ENCODE data around the gene MRPL4.

Gene MRPL4

DNA sequence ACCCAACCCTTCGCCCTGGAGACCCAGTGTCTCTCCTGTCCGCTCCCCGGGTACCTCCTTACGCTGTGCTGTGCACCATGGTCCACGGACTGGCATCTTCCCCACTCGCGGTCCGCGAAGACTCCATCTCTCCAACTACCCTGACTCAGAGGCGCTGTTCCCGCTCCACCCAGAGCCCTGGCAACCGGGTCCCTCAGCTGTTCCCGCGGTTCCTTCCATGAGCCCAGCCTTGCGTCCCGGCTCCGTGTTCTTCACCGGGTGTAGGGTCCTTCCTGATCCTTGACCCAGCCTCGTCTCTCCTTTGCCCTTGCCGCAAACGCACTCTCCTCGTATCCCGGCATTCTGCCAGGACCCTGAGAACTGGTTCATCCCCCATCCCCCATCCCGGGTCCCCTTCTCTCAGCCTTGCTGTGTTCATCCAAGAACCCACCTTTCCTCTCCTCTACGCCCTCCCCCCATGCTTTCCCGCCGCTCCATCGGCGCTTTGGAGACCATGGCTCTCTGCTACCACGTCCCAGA, 38.4 kb downstream of the MRPL4 start:
- peak; percentile 53 for DNase-seq

DNA sequence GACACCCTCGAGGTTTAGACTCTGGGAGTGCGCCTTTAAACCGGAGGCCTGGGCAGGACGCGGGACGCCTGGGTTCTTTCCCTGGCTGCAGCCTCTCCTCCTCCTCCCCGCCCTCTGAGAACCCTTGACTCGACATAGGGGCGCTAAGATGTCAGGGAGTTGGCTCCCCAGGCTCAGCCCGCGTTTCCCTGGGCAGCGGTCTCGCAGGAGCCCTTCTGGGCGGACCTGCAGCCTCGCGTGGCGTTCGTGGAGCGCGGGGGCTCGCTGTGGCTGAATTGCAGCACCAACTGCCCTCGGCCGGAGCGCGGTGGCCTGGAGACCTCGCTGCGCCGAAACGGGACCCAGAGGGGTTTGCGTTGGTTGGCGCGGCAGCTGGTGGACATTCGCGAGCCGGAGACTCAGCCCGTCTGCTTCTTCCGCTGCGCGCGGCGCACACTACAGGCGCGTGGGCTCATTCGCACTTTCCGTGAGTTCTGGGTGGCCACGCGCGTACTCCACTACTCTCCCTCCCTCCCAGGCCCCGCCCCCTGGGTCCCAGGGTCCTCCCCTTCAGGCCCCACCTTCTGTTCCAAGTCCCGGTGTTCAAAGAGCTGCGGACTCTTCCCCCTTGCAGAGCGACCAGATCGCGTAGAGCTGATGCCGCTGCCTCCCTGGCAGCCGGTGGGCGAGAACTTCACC, 39.0 kb downstream of the MRPL4 start:
- DNase-seq: peak; percentile 92

DNA sequence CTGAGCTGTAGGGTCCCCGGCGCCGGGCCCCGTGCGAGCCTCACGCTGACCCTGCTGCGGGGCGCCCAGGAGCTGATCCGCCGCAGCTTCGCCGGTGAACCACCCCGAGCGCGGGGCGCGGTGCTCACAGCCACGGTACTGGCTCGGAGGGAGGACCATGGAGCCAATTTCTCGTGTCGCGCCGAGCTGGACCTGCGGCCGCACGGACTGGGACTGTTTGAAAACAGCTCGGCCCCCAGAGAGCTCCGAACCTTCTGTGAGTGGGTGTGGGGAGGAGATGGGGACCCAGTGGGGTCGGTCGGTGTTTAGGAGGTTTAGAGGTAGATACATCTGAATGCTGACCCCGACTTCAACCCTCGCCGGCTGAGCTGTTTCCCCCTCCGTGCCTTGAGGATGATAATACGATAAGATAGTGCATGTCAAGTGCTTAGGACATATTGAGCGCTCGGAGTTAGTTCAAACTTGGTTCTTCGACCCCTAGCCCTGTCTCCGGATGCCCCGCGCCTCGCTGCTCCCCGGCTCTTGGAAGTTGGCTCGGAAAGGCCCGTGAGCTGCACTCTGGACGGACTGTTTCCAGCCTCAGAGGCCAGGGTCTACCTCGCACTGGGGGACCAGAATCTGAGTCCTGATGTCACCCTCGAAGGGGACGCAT, 39.7 kb downstream of the MRPL4 start:
- DNase-seq: peak; percentile 54

DNA sequence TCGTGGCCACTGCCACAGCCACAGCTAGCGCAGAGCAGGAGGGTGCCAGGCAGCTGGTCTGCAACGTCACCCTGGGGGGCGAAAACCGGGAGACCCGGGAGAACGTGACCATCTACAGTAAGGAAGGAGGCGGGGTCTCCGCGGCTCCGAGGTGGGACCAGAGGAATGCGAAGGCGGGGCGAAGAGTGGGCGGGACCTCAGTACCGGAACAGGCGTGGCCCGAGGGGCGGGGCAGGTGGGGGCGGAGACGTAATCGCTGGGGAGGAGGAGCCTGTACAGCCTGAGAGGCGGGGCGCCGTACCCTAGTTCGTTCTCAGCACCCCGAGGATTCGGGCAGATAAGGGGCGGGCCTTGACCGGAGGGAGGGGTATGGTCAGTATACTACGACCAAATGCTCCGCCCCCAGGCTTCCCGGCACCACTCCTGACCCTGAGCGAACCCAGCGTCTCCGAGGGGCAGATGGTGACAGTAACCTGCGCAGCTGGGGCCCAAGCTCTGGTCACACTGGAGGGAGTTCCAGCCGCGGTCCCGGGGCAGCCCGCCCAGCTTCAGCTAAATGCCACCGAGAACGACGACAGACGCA, 40.3 kb downstream of the MRPL4 start:
- DNase-seq: peak; percentile 93

DNA sequence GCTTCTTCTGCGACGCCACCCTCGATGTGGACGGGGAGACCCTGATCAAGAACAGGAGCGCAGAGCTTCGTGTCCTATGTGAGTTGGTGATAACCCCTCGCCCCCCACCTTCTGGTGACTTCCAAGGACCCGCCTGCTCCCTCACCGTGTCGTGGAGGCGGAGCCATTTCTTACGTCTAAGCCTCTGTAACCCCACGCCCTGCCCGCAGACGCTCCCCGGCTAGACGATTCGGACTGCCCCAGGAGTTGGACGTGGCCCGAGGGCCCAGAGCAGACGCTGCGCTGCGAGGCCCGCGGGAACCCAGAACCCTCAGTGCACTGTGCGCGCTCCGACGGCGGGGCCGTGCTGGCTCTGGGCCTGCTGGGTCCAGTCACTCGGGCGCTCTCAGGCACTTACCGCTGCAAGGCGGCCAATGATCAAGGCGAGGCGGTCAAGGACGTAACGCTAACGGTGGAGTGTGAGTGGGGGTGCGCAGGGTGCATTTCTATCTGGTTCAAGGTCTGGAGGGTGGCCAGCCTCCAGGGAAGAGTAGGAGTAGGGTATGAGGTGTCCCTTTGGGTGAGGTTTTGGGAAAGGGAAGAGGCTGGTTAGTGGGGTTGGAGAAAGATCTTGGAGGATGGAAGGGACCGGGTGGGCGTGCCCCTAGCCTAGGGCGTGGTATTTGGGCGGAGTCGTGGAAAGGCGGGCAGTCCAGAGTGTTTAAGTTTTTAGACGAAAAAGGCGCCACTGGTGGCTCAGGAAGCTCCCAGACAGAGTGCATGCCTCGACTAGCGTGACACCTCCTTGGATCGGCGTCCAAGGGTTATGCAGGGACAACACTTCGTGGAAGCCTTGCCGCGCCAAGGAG, 41.0 kb downstream of the MRPL4 start:
- DNase-seq: peak; percentile 49

DNA sequence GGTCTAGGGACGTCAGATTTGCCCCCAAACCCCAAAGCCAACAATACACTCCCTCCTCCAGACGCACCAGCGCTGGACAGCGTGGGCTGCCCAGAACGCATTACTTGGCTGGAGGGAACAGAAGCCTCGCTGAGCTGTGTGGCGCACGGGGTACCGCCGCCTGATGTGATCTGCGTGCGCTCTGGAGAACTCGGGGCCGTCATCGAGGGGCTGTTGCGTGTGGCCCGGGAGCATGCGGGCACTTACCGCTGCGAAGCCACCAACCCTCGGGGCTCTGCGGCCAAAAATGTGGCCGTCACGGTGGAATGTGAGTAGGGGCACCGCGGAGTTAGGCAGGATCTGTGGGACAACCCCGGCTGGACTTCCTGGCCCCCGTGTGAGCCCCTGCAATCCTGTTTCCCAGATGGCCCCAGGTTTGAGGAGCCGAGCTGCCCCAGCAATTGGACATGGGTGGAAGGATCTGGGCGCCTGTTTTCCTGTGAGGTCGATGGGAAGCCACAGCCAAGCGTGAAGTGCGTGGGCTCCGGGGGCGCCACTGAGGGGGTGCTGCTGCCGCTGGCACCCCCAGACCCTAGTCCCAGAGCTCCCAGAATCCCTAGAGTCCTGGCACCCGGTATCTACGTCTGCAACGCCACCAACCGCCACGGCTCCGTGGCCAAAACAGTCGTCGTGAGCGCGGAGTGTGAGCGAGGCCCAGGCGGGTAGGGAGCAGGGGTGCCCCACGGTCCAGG, 41.8 kb downstream of the MRPL4 start:
- no peak for DNase-seq

DNA sequence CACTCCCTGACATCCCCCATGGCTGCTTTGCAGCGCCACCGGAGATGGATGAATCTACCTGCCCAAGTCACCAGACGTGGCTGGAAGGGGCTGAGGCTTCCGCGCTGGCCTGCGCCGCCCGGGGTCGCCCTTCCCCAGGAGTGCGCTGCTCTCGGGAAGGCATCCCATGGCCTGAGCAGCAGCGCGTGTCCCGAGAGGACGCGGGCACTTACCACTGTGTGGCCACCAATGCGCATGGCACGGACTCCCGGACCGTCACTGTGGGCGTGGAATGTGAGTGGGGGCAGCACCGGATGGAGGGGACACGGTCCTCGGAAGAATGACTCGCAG, 42.3 kb downstream of the MRPL4 start:
- no peak for DNase-seq

DNA sequence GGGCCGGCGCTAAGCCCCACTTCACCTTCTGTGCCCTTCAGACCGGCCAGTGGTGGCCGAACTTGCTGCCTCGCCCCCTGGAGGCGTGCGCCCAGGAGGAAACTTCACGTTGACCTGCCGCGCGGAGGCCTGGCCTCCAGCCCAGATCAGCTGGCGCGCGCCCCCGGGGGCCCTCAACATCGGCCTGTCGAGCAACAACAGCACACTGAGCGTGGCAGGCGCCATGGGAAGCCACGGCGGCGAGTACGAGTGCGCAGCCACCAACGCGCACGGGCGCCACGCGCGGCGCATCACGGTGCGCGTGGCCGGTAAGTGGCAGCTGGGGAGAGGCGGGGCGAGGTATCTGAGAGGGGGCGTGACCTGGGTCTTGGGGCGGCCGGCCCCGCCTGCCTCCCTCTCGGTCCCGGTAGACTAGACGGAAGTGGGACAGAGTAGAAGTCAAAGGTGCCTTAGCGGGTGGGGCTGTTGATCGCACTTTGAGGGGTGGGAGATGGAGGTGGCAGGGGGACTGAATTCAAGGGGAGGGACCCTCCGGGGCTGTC, 43.4 kb downstream of the MRPL4 start:
- peak; percentile 78 for DNase-seq

DNA sequence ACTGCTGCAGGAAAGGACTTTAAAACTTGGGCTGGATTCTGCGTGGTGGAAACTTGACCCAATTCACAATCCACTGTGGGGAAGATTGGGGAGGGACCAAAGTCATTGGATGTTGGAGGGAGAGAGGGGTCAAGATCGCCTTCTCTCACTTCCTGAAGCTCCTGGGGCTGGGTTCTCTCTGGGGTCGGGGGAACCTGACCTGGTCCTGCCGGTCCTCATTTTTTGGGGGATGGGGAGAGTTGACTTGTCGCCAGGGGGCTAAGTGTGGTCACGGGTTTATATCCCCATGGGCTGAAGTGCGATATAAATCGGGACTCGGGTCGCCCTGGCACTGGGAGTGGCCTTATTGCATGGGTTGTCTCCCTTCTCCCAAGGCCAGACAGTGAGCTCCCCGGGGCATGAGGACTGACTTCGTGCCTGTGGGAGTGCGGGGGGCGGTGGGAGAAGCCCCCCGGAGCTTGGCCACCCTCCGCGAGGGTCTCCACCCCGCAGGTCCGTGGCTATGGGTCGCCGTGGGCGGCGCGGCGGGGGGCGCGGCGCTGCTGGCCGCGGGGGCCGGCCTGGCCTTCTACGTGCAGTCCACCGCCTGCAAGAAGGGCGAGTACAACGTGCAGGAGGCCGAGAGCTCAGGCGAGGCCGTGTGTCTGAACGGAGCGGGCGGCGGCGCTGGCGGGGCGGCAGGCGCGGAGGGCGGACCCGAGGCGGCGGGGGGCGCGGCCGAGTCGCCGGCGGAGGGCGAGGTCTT, 44.0 kb downstream of the MRPL4 start:
- DNase-seq: peak; percentile 48

DNA sequence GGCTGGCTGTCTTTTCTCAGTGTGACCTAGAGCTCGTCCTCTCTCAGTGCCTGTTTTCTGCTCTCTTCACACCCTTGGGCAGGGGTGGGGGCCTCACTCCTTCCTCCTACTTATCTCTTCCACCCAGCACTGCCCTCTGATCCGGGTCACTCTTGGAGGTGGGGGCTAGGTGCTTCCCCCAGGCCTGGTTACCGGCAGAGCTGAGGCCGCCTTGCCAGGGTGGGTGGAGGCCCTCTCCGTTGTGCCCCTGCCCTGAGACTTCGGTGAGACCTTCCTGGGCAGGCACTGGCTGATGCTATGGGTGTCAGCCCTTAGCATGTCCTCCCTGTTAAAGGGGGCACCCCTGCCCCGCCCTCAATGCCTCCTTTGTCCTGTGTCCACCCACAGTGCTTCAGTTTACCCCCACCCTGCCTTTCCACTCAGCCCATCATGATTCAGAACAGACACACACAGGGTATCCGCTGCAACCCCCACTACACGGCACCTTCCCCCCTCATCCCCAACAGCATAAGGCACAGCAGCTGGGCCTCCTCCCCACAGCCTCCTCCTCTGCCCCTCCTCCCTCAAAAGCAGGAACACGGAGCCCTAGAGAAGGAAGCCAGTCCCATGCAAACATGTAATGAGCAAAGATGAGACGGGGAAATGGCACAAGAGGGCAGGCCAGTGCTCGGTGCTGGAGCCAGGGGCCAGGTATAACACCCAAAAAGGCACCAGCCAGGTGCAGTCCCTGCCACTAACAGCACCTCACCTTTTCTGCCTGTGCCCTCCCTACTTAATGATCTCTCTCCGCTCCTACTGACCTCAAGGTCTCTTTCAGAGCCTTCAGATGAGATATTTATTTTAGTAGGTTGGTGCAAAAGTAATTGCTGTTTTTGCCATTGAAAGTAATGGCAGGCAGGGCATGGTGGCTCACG, 47.8 kb downstream of the MRPL4 start:
- peak; percentile 96 for DNase-seq

DNA sequence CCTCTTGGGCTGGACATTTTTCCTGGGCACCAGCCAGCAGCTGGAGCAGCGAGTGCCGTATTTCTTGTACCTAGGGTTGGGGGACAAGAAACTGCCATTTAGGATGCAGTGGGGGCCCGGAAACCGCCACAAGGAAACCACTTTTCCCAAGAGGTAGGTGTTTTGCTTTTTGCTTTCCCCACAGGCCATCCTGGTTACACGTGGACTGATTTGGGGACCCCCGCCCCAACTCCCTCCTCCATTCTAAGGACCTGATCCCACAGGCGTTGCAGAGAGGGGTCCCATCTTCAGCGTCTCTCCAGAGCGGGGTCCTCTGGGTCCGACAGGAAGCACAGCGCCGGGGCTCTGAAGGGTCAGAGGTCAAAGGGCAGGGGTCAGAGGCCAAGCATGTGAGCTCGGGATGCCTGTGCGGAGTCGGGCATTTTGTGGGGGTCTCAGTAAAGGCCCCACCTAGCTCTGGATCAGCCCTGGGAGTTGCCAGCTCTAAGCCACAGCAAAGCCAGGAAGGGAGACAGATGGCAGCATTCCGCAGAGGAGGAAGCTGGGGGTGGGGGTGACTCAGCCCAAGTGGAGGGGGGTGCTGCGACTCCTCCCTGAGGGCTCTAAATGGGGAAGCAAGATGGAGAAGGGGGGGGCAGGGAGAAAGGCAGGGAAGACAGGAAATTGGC, 53.3 kb downstream of the MRPL4 start:
- DNase-seq: peak; percentile 70

DNA sequence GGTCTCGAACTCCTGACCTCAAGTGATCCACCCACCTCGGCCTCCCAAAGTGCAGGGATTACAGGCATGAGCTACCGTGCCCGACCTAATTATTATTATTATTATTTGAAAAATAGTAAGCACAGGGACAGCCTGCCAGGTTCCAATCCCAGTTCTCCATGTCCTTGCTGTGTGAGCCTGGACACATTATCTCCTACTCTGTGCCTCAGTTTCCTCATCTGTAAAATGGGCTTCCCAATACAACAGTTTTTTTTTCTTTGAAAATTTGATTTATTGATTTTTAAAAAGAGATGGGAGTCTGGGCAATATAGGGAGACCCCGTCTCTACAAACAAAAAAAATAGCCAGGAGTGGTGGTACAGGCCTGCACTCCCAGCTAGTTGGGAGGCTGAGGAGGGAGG, 54.3 kb downstream of the MRPL4 start:
- no peak for DNase-seq

DNA sequence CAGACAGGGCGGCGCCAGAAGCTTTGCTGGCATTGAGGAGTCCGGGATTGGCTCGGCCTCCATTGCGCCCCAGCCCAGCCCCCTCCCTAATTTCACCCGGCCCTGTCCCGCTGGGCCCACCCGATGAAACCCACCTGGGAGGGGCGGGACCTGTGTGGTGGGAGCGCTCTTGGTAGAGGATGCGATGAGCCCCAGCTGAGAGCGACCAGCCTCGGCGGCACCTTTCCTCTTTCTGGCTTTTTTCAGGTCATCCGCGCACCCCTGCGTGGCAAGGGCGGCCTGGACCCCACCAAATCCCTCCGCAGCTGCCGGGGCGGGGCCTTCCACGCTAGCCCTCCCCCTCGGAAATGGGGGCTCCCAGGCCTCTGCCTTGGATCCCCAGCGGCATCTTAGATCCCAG, 57.4 kb downstream of the MRPL4 start, which contains the start of gene ZGLP1:
Gene ZGLP1 (minus strand): TSS at position 393 of the 400 bp plus-strand sequence.
- DNase-seq: no peak

Data from hematopoietic multipotent progenitor cell treated with erythropoietin and hydrocortisone succinate and interleukin-3 and kit ligand, for 4 days (in vitro differentiated cells).